Measurements from ENCODE around the gene OLA1.

- TF ChIP-seq REST (IDR thresholded peaks at IDR 0.05; ENCODE audit: insufficient read depth in 1 of 2, low read depth in 2 of 2, low read length in 2 of 2) (no peak), TAF1 (IDR thresholded peaks at IDR 0.05; ENCODE audit: borderline replicate concordance, insufficient read depth, low read length) (no peak), SIN3A (IDR thresholded peaks at IDR 0.05; ENCODE audit: borderline replicate concordance, insufficient read depth, low read length) (no peak)
Measured at GRCh38 chr2:174038462-174038861, 209.9 kb downstream of the OLA1 start.

All from PFSK-1 (cell line).